CD4-positive, alpha-beta T cell (primary cell): ENCODE measurements around the gene IAPP. TPM values are rescaled to one million over a fixed set of nuclear protein-coding genes. Genes with fewer than 3 reads are reported as not detected.

Source experiments
- ATAC-seq: fragments of 200-7000 bp; cut with Tn5 transposase; one replicate; pipeline ENCODE4 v1.10.0; 2022; ENCODE audit warnings: mild to moderate bottlenecking; ENCODE audit not compliant: poor library complexity
- CTCF ChIA-PET: fragments of 350-600 bp; sonication (Branson Sonifier 250); formaldehyde crosslinking; loops from one replicate; lab custom pipeline; 2021; ENCODE audit warnings: antibody characterized with exemption, inconsistent platforms; lab: Charles Lee
- POLR2A ChIA-PET: fragments of 350-600 bp; sonication (Branson Sonifier 250); formaldehyde crosslinking; loops from one replicate; lab custom pipeline; 2021; ENCODE audit warnings: antibody characterized with exemption, inconsistent platforms; lab: Charles Lee
- DNase-seq, 14 experiments: peaks; one replicate each; pipeline ENCODE4 v3.0.0-alpha.2; 2013 to 2020; ENCODE audit warnings: mixed read lengths in 2 of 14
- H3K27ac ChIP-seq, 2 donors: one replicate each; pipeline versions ENCODE4 v1.5.1 to v1.7.0; 2013; ENCODE audit warnings: low read length in 2 of 2, low read depth in 1 of 2, mild to moderate bottlenecking in 1 of 2
- H3K27me3 ChIP-seq, 2 experiments: 1 replicate in 1 of 2; 2 replicates in 1 of 2; pipeline versions ENCODE4 v1.6.1 to v1.7.0; 2013; ENCODE audit warnings: low read length in 2 of 2, control low read depth in 1 of 2, mild to moderate bottlenecking in 1 of 2, moderate library complexity in 1 of 2; ENCODE audit not compliant: insufficient read depth in 2 of 2, control insufficient read depth in 1 of 2
- H3K36me3 ChIP-seq: one replicate; pipeline ENCODE4 v1.6.1; 2013; ENCODE audit warnings: low read length, control low read depth; ENCODE audit not compliant: insufficient read depth
- H3K4me1 ChIP-seq: one replicate; pipeline ENCODE4 v1.6.1; 2013; ENCODE audit warnings: low read length, control low read depth; ENCODE audit not compliant: insufficient read depth
- H3K4me3 ChIP-seq: one replicate; pipeline ENCODE4 v1.5.1; 2013; ENCODE audit warnings: mild to moderate bottlenecking, low read length, moderate library complexity
- H3K9me3 ChIP-seq, 2 experiments: 1 replicate in 1 of 2; 2 replicates in 1 of 2; pipeline versions ENCODE4 v1.6.1 to v1.7.0; 2013; ENCODE audit warnings: low read length in 2 of 2, mild to moderate bottlenecking in 2 of 2, control low read depth in 1 of 2, moderate library complexity in 1 of 2; ENCODE audit not compliant: control insufficient read depth in 1 of 2, insufficient read depth in 1 of 2
- H3K27ac Mint-ChIP-seq: one replicate; pipeline ENCODE4 v1.8.0; 2020; ENCODE audit warnings: mixed read lengths
- H3K27me3 Mint-ChIP-seq: one replicate; pipeline ENCODE4 v1.8.0; 2021; ENCODE audit warnings: mixed read lengths
- H3K36me3 Mint-ChIP-seq: one replicate; pipeline ENCODE4 v1.8.0; 2021; ENCODE audit warnings: low read depth, mixed read lengths
- H3K4me1 Mint-ChIP-seq: one replicate; pipeline ENCODE4 v1.8.0; 2021; ENCODE audit warnings: low read depth, mixed read lengths
- H3K4me3 Mint-ChIP-seq: one replicate; pipeline ENCODE4 v1.8.0; 2020; ENCODE audit warnings: mild to moderate bottlenecking, mixed read lengths
- H3K9me3 Mint-ChIP-seq: one replicate; pipeline ENCODE4 v1.8.0; 2020; ENCODE audit warnings: mixed read lengths
- CTCF ChIP-seq: fragments of 200-600 bp; IDR thresholded peaks from one replicate; pipeline ENCODE4 v1.8.0; 2022; ENCODE audit warnings: antibody characterized with exemption, mild to moderate bottlenecking
- intact Hi-C, 2 experiments: fragments of 100-400 bp; cut with DNase I in 1 of 2; cut with micrococcal nuclease in 1 of 2; formaldehyde crosslinking; loops; one replicate each; pipeline versions ENCODE4 v1.15.1 to v1.9.0; 2023 to 2025; cut with DNase I, micrococcal nuclease
- total RNA-seq, 174 experiments: library from RNA in 2 of 174; stranded (reverse) in 2 of 174; gene quantifications; one replicate each; pipeline ENCODE4 v1.2.3 and lab custom pipeline; 2021 to 2026

Gene IAPP
- total RNA-seq, 2 experiments from 2014 or later, result not detected

GRCh38 chr12:21339921-21340320 is 32.8 kb upstream of the IAPP start:
- H3K27me3 ChIP-seq, result no peaks in the 10 kb centered on the region
- Mint-ChIP-seq H3K36me3 (no peaks in the 10 kb centered on the region), H3K4me1 (no peaks in the 10 kb centered on the region), H3K9me3 (no peaks in the 10 kb centered on the region), H3K4me3 (no peak overlapping the region), H3K27ac (no peak overlapping the region), H3K27me3 (peaks cover 5% of the 10 kb centered on the region)
- POLR2A ChIA-PET, result no interaction called here
- no peaks in the 10 kb centered on the region for H3K9me3 ChIP-seq
- no peak overlapping the region for H3K4me3 ChIP-seq
- CTCF ChIA-PET, result no interaction called here
- intact Hi-C loops, result no loop called here
- DNase-seq, result no peak
- no peak for ATAC-seq
- H3K4me1 ChIP-seq, result no peaks in the 10 kb centered on the region
- TF ChIP-seq CTCF, result no peak
- no peaks in the 10 kb centered on the region for H3K36me3 ChIP-seq
- no peak overlapping the region for H3K27ac ChIP-seq

- no peak for ATAC-seq
Observed at GRCh38 chr12:21340403-21340802, 32.3 kb upstream of the IAPP start.

GRCh38 chr12:21341769-21342168 is 30.9 kb upstream of the IAPP start:
- Histone ChIP-seq H3K4me3 (no peak overlapping the region), H3K36me3 (no peaks in the 10 kb centered on the region), H3K27ac (no peak overlapping the region), H3K27me3 (no peaks in the 10 kb centered on the region), H3K9me3 (no peaks in the 10 kb centered on the region), H3K4me1 (no peaks in the 10 kb centered on the region)
- intact Hi-C loops, result no loop called here
- POLR2A ChIA-PET, result no interaction called here
- H3K4me3 Mint-ChIP-seq, result no peak overlapping the region
- no peaks in the 10 kb centered on the region for H3K36me3 Mint-ChIP-seq
- H3K9me3 Mint-ChIP-seq, result no peaks in the 10 kb centered on the region
- ATAC-seq, result no peak
- TF ChIP-seq CTCF, result no peak
- CTCF ChIA-PET, result interaction anchor here (0.6 kb wide), 1 partner anchor 185 kb away, joined by 3 read pairs; no protein-coding TSS in a partner anchor
- DNase-seq, result no peak
- peaks cover 9% of the 10 kb centered on the region for H3K27me3 Mint-ChIP-seq
- no peak overlapping the region for H3K27ac Mint-ChIP-seq
- H3K4me1 Mint-ChIP-seq, result no peaks in the 10 kb centered on the region

More at GRCh38 chr12:21340403-21340802, 32.3 kb upstream of the IAPP start:
- H3K4me1 Mint-ChIP-seq, result no peaks in the 10 kb centered on the region
- POLR2A ChIA-PET, result no interaction called here
- intact Hi-C loops, result no loop called here
- Histone ChIP-seq H3K4me3 (no peak overlapping the region), H3K9me3 (no peaks in the 10 kb centered on the region), H3K27ac (no peak overlapping the region), H3K27me3 (no peaks in the 10 kb centered on the region), H3K36me3 (no peaks in the 10 kb centered on the region), H3K4me1 (no peaks in the 10 kb centered on the region)
- no peak for DNase-seq
- no peaks in the 10 kb centered on the region for H3K36me3 Mint-ChIP-seq
- no peaks in the 10 kb centered on the region for H3K9me3 Mint-ChIP-seq
- no peak overlapping the region for H3K4me3 Mint-ChIP-seq
- H3K27me3 Mint-ChIP-seq, result peaks cover 5% of the 10 kb centered on the region
- CTCF ChIA-PET, result no interaction called here
- no peak overlapping the region for H3K27ac Mint-ChIP-seq
- TF ChIP-seq CTCF, result no peak
